GM12872 (cell line): Measurements from ENCODE around the gene IL31.
A peak's percentile ranks its signal among the peaks of the same experiment; 100 is the strongest.

Source experiments
- CTCF ChIP-seq: IDR thresholded peaks from 3 replicates; pipeline ENCODE4 v1.5.1; 2011; ENCODE audit warnings: low read depth, mild to moderate bottlenecking, low read length, moderate library complexity; ENCODE audit not compliant: insufficient read depth

The IL31 gene

GRCh38 chr12:122139941-122140340 is 34.1 kb downstream of the IL31 start:
- no peak for TF ChIP-seq CTCF

- no peak for TF ChIP-seq CTCF
Measured at GRCh38 chr12:122139266-122139665, 34.8 kb downstream of the IL31 start.

- TF ChIP-seq CTCF: no peak
Measured at GRCh38 chr12:122138616-122139015, 35.4 kb downstream of the IL31 start.

GRCh38 chr12:122138181-122138580 is 35.8 kb downstream of the IL31 start:
- TF ChIP-seq CTCF: no peak

GRCh38 chr12:122137681-122138080 is 36.3 kb downstream of the IL31 start:
- TF ChIP-seq CTCF: no peak

GRCh38 chr12:122137229-122137628 is 36.8 kb downstream of the IL31 start:
- peak; percentile 37; the same call in 2 of the 3 replicates for TF ChIP-seq CTCF

GRCh38 chr12:122135437-122136031 is 38.5 kb downstream of the IL31 start:
- no peak for TF ChIP-seq CTCF
